ENCODE measurements around the gene TTC3. TPM values are rescaled to one million over a fixed set of nuclear protein-coding genes. Genes with fewer than 3 reads are reported as not detected.

TTC3 gene
- polyA plus RNA-seq, 1 donor from 2014 or later = 332 TPM

DNA sequence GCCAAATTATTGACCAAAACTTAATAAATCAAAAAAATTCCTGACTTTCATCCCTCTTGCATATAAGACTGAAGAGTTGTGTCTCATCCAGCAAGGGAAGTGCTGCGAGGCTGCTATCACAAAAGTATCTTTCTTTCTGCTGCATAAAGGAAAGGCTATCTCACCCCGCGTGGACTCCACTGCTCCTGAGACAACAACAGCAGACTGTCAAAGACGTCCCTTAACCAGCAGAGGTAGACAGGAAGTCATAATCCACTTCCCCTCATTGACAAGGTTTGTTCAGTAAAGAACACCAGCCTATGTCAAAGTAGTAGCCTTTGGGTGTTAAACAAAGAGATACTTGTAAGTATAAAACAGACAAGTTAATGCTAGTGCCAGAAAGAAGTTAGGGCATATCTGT is 164.7 kb downstream of the TTC3 start:
- TF ChIP-seq EP300 (conservative IDR thresholded peaks at IDR 0.05; ENCODE audit: poor library complexity, severe bottlenecking) (no peak), MXI1 (conservative IDR thresholded peaks at IDR 0.05; ENCODE audit: poor library complexity, severe bottlenecking) (no peak), POLR2AphosphoS5 (IDR thresholded peaks at IDR 0.05) (no peak), RAD21 (conservative IDR thresholded peaks at IDR 0.05) (no peak), SMC3 (conservative IDR thresholded peaks at IDR 0.05; ENCODE audit: poor library complexity) (no peak), EZH2 (IDR thresholded peaks at IDR 0.05; ENCODE audit: borderline replicate concordance, insufficient read depth, low read length, poor library complexity, severe bottlenecking) (no peak), TAF1 (IDR thresholded peaks at IDR 0.05; ENCODE audit: low read depth) (no peak)
- TF ChIP-seq, protein P1, sequence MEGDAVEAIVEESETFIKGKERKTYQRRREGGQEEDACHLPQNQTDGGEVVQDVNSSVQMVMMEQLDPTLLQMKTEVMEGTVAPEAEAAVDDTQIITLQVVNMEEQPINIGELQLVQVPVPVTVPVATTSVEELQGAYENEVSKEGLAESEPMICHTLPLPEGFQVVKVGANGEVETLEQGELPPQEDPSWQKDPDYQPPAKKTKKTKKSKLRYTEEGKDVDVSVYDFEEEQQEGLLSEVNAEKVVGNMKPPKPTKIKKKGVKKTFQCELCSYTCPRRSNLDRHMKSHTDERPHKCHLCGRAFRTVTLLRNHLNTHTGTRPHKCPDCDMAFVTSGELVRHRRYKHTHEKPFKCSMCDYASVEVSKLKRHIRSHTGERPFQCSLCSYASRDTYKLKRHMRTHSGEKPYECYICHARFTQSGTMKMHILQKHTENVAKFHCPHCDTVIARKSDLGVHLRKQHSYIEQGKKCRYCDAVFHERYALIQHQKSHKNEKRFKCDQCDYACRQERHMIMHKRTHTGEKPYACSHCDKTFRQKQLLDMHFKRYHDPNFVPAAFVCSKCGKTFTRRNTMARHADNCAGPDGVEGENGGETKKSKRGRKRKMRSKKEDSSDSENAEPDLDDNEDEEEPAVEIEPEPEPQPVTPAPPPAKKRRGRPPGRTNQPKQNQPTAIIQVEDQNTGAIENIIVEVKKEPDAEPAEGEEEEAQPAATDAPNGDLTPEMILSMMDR (IDR thresholded peaks at IDR 0.05; ENCODE audit: poor library complexity, severe bottlenecking) = no peak
- Histone ChIP-seq H3K27ac (ENCODE audit: low read length) (no peak overlapping the region), H3K36me3 (ENCODE audit: insufficient read depth, low read length) (peaks cover 9% of the 10 kb centered on the region)

DNA sequence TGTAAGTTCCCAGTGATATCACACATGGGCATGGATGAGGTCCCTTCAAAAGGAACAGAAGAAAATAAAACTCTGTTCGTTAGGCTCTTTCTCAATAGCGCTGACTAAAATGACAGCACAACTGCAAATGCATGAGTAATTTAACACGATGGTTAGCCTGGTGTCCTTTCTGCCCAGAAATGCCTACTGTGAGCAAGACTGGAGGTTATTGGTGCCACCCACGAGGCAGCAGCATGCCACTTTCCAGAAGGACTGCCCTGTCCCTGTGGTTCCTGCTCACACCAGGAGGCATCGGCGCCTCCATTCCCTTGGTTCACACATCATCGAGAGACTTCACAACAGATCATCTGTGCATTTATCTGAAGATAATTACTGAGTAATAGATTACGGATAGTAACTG is 167.9 kb downstream of the TTC3 start:
- Histone ChIP-seq H3K27ac (ENCODE audit: low read length) (no peak overlapping the region), H3K9me3 (ENCODE audit: low read length) (no peaks in the 10 kb centered on the region), H3K27me3 (ENCODE audit: insufficient read depth, low read depth, low read length) (no peaks in the 10 kb centered on the region), H3K4me2 (ENCODE audit: low read length) (no peak overlapping the region), H4K20me1 (ENCODE audit: insufficient read depth) (no peaks in the 10 kb centered on the region), H3F3A (ENCODE audit: insufficient read depth, low read length, poor library complexity, severe bottlenecking) (no peaks in the 10 kb centered on the region), H2AFZ (ENCODE audit: low read depth, low read length) (no peak overlapping the region), H3K9me2 (ENCODE audit: insufficient read depth, low read length) (no peaks in the 10 kb centered on the region), H3K79me2 (replicated peaks; ENCODE audit: insufficient read depth, low read length) (peaks cover 6% of the 10 kb centered on the region), H3K9ac (ENCODE audit: low read length) (no peak overlapping the region), H3K36me3 (ENCODE audit: insufficient read depth, low read length) (peaks cover 9% of the 10 kb centered on the region), H3K4me3 (ENCODE audit: low read length) (no peak overlapping the region)
- TF ChIP-seq, protein P2, sequence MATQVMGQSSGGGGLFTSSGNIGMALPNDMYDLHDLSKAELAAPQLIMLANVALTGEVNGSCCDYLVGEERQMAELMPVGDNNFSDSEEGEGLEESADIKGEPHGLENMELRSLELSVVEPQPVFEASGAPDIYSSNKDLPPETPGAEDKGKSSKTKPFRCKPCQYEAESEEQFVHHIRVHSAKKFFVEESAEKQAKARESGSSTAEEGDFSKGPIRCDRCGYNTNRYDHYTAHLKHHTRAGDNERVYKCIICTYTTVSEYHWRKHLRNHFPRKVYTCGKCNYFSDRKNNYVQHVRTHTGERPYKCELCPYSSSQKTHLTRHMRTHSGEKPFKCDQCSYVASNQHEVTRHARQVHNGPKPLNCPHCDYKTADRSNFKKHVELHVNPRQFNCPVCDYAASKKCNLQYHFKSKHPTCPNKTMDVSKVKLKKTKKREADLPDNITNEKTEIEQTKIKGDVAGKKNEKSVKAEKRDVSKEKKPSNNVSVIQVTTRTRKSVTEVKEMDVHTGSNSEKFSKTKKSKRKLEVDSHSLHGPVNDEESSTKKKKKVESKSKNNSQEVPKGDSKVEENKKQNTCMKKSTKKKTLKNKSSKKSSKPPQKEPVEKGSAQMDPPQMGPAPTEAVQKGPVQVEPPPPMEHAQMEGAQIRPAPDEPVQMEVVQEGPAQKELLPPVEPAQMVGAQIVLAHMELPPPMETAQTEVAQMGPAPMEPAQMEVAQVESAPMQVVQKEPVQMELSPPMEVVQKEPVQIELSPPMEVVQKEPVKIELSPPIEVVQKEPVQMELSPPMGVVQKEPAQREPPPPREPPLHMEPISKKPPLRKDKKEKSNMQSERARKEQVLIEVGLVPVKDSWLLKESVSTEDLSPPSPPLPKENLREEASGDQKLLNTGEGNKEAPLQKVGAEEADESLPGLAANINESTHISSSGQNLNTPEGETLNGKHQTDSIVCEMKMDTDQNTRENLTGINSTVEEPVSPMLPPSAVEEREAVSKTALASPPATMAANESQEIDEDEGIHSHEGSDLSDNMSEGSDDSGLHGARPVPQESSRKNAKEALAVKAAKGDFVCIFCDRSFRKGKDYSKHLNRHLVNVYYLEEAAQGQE (IDR thresholded peaks at IDR 0.05; ENCODE audit: borderline replicate concordance) = no peak
- TF ChIP-seq SMC3 (conservative IDR thresholded peaks at IDR 0.05; ENCODE audit: poor library complexity) (no peak), EZH2 (IDR thresholded peaks at IDR 0.05; ENCODE audit: borderline replicate concordance, insufficient read depth, low read length, poor library complexity, severe bottlenecking) (no peak)

More for the DNA sequence above, 164.7 kb downstream of the TTC3 start:
- no peaks in the 10 kb centered on the region for H3F3A ChIP-seq (ENCODE audit: insufficient read depth, low read length, poor library complexity, severe bottlenecking)
- no peaks in the 10 kb centered on the region for H3K27me3 ChIP-seq (ENCODE audit: insufficient read depth, low read depth, low read length)
- no peak overlapping the region for H3K9ac ChIP-seq (ENCODE audit: low read length)
- H3K4me2 ChIP-seq (ENCODE audit: low read length) = no peak overlapping the region
- no peaks in the 10 kb centered on the region for H3K79me2 ChIP-seq (replicated peaks; ENCODE audit: insufficient read depth, low read length)
- H2AFZ ChIP-seq (ENCODE audit: low read depth, low read length) = no peak overlapping the region
- no peaks in the 10 kb centered on the region for H3K9me3 ChIP-seq (ENCODE audit: low read length)
- H4K20me1 ChIP-seq (ENCODE audit: insufficient read depth) = no peaks in the 10 kb centered on the region
- no peak overlapping the region for H3K4me3 ChIP-seq (ENCODE audit: low read length)
- H3K9me2 ChIP-seq (ENCODE audit: insufficient read depth, low read length) = no peaks in the 10 kb centered on the region

DNA sequence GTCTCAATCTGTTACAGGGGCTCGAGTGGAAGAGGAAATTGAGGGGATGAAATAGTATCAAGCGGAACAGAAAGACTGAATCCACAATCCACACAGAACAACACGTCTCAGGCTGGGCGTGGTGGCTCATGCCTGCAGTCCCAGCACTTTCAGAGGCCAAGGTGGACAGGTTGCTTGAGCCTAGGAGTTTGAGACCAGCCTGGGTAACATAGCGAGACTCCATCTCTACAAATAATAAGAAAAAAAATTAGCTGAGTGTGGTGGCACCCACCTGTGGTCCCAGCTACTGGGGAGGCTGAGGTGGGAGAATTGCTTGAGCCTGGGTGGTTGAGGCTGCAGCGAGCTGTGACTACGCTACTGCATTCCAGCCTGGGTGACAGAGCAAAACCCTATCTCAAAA is 168.4 kb downstream of the TTC3 start:
- TF ChIP-seq TAF1 (IDR thresholded peaks at IDR 0.05; ENCODE audit: low read depth) (no peak), MXI1 (conservative IDR thresholded peaks at IDR 0.05; ENCODE audit: poor library complexity, severe bottlenecking) (no peak), EZH2 (IDR thresholded peaks at IDR 0.05; ENCODE audit: borderline replicate concordance, insufficient read depth, low read length, poor library complexity, severe bottlenecking) (no peak), POLR2AphosphoS5 (IDR thresholded peaks at IDR 0.05) (no peak), RAD21 (conservative IDR thresholded peaks at IDR 0.05) (no peak), EP300 (conservative IDR thresholded peaks at IDR 0.05; ENCODE audit: poor library complexity, severe bottlenecking) (no peak), SMC3 (conservative IDR thresholded peaks at IDR 0.05; ENCODE audit: poor library complexity) (no peak)
- TF ChIP-seq, protein P1 (IDR thresholded peaks at IDR 0.05; ENCODE audit: poor library complexity, severe bottlenecking) = no peak
- TF ChIP-seq, protein P2 (IDR thresholded peaks at IDR 0.05; ENCODE audit: borderline replicate concordance) = no peak
- no peaks in the 10 kb centered on the region for H3K9me2 ChIP-seq (ENCODE audit: insufficient read depth, low read length)
- H3K9me3 ChIP-seq (ENCODE audit: low read length) = no peaks in the 10 kb centered on the region
- H2AFZ ChIP-seq (ENCODE audit: low read depth, low read length) = no peak overlapping the region
- H3K9ac ChIP-seq (ENCODE audit: low read length) = no peak overlapping the region
- H4K20me1 ChIP-seq (ENCODE audit: insufficient read depth) = no peaks in the 10 kb centered on the region
- no peaks in the 10 kb centered on the region for H3F3A ChIP-seq (ENCODE audit: insufficient read depth, low read length, poor library complexity, severe bottlenecking)
- no peaks in the 10 kb centered on the region for H3K27me3 ChIP-seq (ENCODE audit: insufficient read depth, low read depth, low read length)
- peaks cover 11% of the 10 kb centered on the region for H3K79me2 ChIP-seq (replicated peaks; ENCODE audit: insufficient read depth, low read length)
- H3K4me2 ChIP-seq (ENCODE audit: low read length) = no peak overlapping the region
- H3K4me3 ChIP-seq (ENCODE audit: low read length) = no peak overlapping the region
- H3K36me3 ChIP-seq (ENCODE audit: insufficient read depth, low read length) = peaks cover 9% of the 10 kb centered on the region
- H3K27ac ChIP-seq (ENCODE audit: low read length) = no peak overlapping the region

All from neural cell (in vitro differentiated cells).